ENCODE data around the gene LRRC27. TPM values are rescaled to one million over a fixed set of nuclear protein-coding genes. Genes with fewer than 3 reads are reported as not detected.
A peak's percentile ranks its signal among the peaks of the same experiment; 100 is the strongest.
"Not testable (repeated sequence)": the region's sequence is repeated elsewhere in the genome, so short reads cannot be mapped to it uniquely, and the experiment has no call there.

The LRRC27 gene
- total RNA-seq, 2 experiments from 2014 or later, result 5.4 to 5.8 TPM

DNA sequence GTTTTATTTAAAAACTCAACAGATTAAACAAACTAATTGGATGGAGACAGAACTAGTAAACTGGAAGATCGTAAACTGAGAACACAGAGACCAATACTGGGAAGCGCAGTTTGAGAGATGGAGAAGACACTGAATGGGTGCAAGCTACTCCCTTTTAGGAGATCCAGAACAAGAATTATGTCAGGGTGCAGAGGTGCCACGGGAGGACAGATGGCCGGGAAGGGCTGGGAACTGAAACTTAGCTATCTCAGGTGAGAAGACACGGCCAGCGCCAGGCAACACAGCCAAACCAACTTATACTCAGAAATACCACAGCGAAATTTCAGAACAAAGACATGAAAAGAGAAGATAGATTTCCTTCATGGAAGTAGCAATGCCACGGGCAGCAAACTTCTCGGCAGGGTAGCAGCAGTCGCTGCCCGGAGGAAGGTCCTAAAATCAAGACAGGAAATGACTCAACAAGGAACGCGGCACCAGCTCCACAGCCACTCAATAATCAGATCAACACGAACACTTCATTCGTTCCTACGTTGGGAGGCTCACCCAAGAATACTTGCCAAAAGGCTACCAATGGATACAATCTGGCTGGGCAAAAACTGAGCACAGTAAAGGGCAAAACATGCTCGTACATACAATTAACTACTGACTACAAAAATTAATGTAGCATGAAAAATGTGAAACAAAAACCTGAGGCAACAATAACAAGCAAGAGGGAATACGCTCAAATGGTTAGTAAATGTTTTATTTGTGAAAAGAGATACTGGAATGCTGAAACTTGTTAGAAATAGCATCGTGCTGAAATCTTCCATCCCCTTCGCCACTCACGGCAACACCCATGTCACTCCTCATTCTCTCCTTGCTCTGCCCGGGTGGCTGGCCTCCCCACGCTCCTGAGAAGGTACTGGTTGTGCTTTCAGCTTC, 2.2 kb upstream of the LRRC27 start:
- peak overlapping the region; percentile 84 for H3K4me3 Mint-ChIP-seq
- H3K9me3 Mint-ChIP-seq (ENCODE audit: low read depth), result peaks cover 3% of the 10 kb centered on the region
- CTCF ChIA-PET, result interaction anchor here (0.6 to 2.3 kb wide), 5 partner anchors 15 to 118 kb away, joined by 3 to 7 read pairs (median 3); no protein-coding TSS in a partner anchor
- peaks cover 3% of the 10 kb centered on the region for H3K27me3 Mint-ChIP-seq
- DNase-seq, result peak; percentile 67
- H3K4me1 Mint-ChIP-seq, result peaks cover 50% of the 10 kb centered on the region
- peak overlapping the region; percentile 78 for H3K27ac Mint-ChIP-seq
- ATAC-seq, result peak; percentile 16
- peaks cover 50% of the 10 kb centered on the region for H3K36me3 Mint-ChIP-seq

DNA sequence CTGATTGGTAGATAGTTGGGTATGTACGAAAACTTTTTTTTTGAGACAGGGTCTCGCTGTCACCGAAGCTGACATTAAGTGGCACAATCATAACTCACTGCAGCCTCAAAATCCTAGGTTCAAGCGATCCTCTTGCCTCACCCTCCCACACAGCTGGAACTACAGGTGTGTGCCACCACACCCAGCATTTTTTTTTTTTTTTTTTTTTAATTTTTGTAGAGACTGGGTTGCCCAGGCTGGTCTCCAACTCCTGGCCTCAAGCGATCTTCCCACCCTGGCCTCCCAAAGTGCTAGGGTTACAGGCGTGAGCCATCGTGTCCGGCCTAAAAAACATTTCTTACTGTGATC, 1.5 kb upstream of the LRRC27 start:
- H3K9me3 Mint-ChIP-seq (ENCODE audit: low read depth), result peaks cover 3% of the 10 kb centered on the region
- DNase-seq (no peak), ATAC-seq (no peak)
- peaks cover 47% of the 10 kb centered on the region for H3K36me3 Mint-ChIP-seq
- peak overlapping the region; percentile 84 for H3K4me3 Mint-ChIP-seq
- H3K4me1 Mint-ChIP-seq, result peaks cover 47% of the 10 kb centered on the region
- CTCF ChIA-PET, result interaction anchor here (0.8 to 2.3 kb wide), 4 partner anchors 11 to 117 kb away, joined by 3 to 7 read pairs (median 4); no protein-coding TSS in a partner anchor
- H3K27me3 Mint-ChIP-seq, result peaks cover 3% of the 10 kb centered on the region
- peak overlapping the region; percentile 78 for H3K27ac Mint-ChIP-seq

DNA sequence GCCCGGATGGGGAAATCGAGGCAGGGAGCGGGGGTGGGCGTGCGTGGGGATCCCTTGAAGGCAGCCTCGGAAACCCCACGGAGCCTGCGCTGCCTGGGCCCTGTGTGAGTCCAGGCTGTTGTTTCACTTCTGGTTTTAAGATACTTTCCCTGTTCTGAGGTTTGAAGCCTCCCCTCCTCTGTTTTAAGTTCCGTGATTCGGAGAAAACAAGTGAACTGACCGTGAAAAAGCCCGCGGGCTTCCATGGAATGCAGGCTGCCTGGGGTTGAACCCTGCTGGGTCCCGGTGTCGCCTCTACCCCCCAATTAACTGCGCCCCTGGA, 401 bp downstream of the LRRC27 start:
- H3K27me3 Mint-ChIP-seq, result peaks cover 3% of the 10 kb centered on the region
- H3K36me3 Mint-ChIP-seq, result peaks cover 29% of the 10 kb centered on the region
- H3K4me3 Mint-ChIP-seq, result peak overlapping the region; percentile 84
- H3K4me1 Mint-ChIP-seq, result peaks cover 49% of the 10 kb centered on the region
- DNase-seq, result no peak
- peak; percentile 20 for ATAC-seq
- peak overlapping the region; percentile 62 for H3K27ac Mint-ChIP-seq
- CTCF ChIA-PET, result interaction anchor here (2.3 kb wide), 1 partner anchor 21 kb away, joined by 4 read pairs; no protein-coding TSS in a partner anchor
- H3K9me3 Mint-ChIP-seq (ENCODE audit: low read depth), result no peaks in the 10 kb centered on the region

DNA sequence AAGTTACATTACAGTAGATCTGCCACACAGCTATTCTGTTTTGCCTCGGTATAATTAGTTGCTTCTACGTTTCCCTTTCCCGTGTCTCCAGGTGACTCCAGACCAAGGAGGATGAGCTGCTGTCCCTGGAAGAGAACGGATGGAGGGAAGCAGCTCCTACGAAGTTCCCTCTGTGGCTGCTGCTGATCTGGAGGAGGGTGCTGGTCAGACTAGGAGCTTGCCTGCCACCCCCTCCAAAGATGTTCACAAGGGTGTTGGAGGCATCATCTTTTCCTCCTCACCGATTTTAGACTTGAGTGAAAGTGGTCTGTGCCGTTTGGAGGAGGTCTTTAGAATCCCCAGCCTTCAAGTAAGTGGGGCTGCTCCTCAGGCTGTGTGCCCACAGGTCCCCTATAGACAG, 1.4 kb downstream of the LRRC27 start:
- CTCF ChIA-PET, result no interaction called here
- H3K27ac Mint-ChIP-seq, result no peak overlapping the region

DNA sequence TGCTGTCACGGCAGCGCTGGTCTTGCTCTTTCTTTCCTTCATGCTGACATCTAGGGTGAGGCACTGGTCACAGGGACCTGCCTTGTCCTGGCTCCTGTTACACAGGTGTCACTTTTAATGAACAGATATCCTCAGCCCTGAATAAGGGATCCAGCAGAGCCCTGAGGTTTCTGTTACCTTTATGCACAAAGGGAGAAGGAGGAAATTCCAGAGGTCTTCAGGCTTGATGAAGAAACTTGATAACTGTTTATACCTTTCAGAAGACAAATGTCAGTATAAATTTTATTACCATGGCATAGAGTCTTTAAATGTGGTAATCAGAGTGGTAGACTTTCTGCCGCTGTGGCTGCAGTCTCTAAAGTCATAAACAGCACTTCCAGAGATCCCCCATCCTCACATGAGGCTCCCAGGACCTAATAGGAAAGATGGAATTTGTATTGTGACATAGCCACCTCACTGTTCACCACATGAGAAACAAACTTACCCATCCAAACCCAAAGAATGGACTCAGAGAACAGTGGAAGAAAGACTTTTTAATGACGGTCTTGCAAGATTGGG, 2.7 kb downstream of the LRRC27 start:
- DNase-seq (no peak), ATAC-seq (no peak)
- H3K27me3 Mint-ChIP-seq, result peaks cover 3% of the 10 kb centered on the region
- H3K27ac Mint-ChIP-seq, result no peak overlapping the region
- H3K9me3 Mint-ChIP-seq (ENCODE audit: low read depth), result no peaks in the 10 kb centered on the region
- H3K36me3 Mint-ChIP-seq, result peaks cover 12% of the 10 kb centered on the region
- no peak overlapping the region for H3K4me3 Mint-ChIP-seq
- peaks cover 34% of the 10 kb centered on the region for H3K4me1 Mint-ChIP-seq
- CTCF ChIA-PET, result no interaction called here

More for the DNA sequence above, 1.4 kb downstream of the LRRC27 start:
- peaks cover 3% of the 10 kb centered on the region for H3K27me3 Mint-ChIP-seq
- peaks cover 21% of the 10 kb centered on the region for H3K36me3 Mint-ChIP-seq
- no peaks in the 10 kb centered on the region for H3K9me3 Mint-ChIP-seq (ENCODE audit: low read depth)
- H3K4me1 Mint-ChIP-seq, result peaks cover 45% of the 10 kb centered on the region
- H3K4me3 Mint-ChIP-seq, result peak overlapping the region; percentile 30
- no peak for DNase-seq
- ATAC-seq, result no peak

DNA sequence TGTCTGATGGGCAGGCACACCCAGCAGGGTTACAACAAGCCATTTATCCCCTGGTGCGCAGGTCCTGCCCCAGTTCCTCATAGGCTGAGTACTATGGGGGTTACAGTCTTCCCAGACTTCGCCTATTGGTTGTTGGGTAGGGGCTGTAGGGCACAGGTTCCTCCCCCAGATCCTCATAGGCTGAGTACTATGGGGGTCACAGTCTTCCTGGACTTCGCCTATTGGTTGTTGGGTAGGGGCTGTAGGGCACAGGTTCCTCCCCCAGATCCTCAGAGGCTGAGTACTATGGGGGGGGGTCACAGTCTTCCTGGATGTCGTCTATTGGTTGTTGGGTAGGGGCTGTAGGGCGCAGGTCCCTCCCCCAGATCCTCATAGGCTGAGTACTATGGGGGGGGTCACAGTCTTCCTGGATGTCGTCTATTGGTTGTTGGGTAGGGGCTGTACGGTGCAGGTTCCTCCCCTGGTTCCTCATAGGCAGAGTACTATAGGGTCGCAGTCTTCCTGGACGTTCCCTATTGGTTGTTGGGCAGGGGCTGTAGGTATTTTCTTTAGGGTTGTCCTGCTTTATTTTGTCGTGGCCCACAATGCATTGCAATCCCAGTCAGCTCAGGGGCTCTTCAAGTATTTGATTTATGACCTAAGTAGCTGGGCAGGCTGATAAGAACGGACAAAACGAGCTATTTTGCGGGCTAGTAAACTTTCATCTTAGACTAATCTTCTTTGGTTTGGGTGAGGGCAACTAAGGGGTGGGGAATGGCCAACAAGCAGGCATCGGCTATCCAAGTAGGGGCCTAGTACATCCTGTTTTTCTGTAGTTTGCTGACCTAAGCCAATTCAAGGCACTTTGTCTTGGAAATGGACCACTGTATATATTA, 3.4 kb downstream of the LRRC27 start:
- no peak for DNase-seq
- Mint-ChIP-seq H3K4me1 (peaks cover 27% of the 10 kb centered on the region), H3K27ac (no peak overlapping the region), H3K27me3 (peaks cover 3% of the 10 kb centered on the region), H3K36me3 (peaks cover 5% of the 10 kb centered on the region), H3K4me3 (peak overlapping the region; percentile 4), H3K9me3 (ENCODE audit: low read depth) (no peaks in the 10 kb centered on the region)
- no peak for ATAC-seq
- CTCF ChIA-PET, result interaction anchor here (1.3 to 1.6 kb wide), 2 partner anchors 16 to 18 kb away, joined by 4 to 6 read pairs; no protein-coding TSS in a partner anchor

DNA sequence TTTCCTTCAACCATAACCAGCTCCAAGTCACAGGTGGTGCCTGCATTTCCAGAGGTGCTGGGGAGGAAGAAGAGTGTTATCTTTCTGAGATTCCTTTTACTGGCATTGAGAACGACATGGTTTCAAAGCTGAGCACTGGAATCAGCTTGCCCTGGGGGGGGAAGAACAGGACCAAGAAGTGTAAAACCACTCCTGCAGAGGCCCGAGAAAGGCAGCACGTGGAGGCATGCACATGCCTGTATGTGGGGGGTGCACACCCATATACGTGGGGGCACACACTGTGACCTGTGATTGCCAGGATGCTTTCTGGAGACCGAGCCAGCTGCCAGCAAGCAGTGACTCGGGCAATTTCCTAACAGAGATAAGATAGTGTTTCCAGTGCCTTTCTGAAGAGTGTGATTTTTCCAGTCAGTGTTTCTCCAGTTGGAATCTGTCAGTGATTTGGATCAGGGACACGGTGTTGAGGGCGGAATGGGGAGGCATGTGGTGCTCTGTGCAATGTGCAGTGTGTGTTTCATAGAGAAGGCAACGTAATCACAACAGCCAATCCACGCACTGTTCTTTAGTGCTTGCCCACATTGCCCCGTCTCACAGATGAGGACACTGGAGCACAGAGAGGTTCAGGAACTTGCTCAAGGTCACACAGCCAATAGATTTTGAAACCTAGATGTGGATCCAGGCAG, 4.2 kb downstream of the LRRC27 start:
- Mint-ChIP-seq H3K4me1 (peaks cover 26% of the 10 kb centered on the region), H3K27me3 (peaks cover 3% of the 10 kb centered on the region), H3K4me3 (peak overlapping the region; percentile 27), H3K27ac (peak overlapping the region; percentile 23), H3K9me3 (ENCODE audit: low read depth) (no peaks in the 10 kb centered on the region), H3K36me3 (peaks cover 3% of the 10 kb centered on the region)
- DNase-seq (no peak), ATAC-seq (no peak)
- CTCF ChIA-PET, result interaction anchor here (1.3 to 1.6 kb wide), 2 partner anchors 15 to 17 kb away, joined by 4 to 6 read pairs; no protein-coding TSS in a partner anchor

DNA sequence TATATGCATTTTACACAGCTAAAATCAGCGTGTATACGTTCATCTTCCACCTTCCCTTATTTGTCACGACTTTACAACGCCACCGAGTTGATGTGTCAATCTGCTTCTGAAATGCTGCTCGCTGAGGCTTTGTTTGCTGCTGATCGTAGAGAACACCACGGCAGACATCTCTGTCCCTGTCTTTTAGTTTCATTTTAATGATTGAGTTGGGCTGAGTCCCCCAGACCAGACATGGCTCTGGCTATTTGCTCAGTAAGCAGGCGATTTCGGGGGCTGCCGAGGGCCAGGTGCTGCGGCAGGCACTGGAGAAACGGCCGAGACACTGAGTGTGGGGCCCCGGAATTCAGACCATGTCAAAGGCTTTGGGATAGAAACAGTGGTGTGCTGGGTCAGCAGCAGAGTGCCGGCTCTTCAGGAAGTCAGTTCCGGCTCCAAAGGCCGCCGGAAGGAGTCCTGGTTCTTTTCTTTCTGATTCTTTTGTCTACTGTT, 5.0 kb downstream of the LRRC27 start:
- Mint-ChIP-seq H3K4me3 (peak overlapping the region; percentile 76), H3K27ac (peak overlapping the region; percentile 81), H3K27me3 (peaks cover 3% of the 10 kb centered on the region), H3K36me3 (peaks cover 1% of the 10 kb centered on the region), H3K9me3 (ENCODE audit: low read depth) (no peaks in the 10 kb centered on the region), H3K4me1 (peaks cover 25% of the 10 kb centered on the region)
- CTCF ChIA-PET, result interaction anchor here (1.6 kb wide), 1 partner anchor 17 kb away, joined by 6 read pairs; no protein-coding TSS in a partner anchor
- DNase-seq (peak; percentile 46), ATAC-seq (peak; percentile 23)

DNA sequence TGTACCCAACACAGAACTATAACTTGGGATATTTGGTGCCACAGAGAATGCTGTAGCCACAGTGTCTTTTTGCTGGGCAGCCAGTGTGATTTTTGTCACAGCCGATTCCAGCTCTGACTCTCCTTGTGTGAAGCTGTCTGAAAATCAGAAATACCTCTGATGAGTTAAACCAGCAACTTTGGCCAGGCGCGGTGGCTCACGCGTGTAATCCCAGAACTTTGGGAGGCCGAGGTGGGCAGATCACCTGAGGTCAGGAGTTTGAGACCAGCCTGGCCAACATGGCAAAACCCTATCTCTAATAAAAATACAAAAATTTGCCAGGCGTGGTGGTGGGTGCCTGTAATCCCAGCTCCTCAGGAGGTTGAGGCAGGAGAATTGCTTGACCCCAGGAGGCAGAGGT, 5.9 kb downstream of the LRRC27 start:
- H3K9me3 Mint-ChIP-seq (ENCODE audit: low read depth); H3K27ac Mint-ChIP-seq; H3K36me3 Mint-ChIP-seq; DNase-seq; ATAC-seq; H3K27me3 Mint-ChIP-seq: not testable (repeated sequence)
- CTCF ChIA-PET, result interaction anchor here (1.2 kb wide), 1 partner anchor 15 kb away, joined by 3 read pairs; no protein-coding TSS in a partner anchor
- peaks cover 20% of the 10 kb centered on the region for H3K4me1 Mint-ChIP-seq
- H3K4me3 Mint-ChIP-seq, result peak overlapping the region; percentile 76

DNA sequence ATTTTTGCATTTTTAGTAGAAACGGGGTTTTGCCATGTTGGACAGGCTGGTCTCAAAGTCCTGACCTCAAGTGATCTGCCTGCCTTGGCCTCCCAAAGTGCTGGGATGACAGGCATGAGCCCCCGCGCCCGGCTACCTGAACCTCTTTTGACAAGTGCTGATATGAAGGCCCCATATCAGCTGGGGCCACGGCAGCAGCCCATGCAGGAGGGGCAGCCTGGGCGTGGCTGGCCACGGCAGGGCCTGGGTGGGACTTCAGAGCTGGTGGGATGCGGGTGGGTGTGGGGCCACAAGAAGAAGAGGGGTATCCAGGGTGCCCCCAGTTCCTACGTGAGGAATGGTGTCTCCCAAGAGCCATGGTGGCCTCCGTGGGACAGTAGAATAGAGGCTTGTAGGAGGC, 6.9 kb downstream of the LRRC27 start:
- Mint-ChIP-seq H3K27ac (no peak overlapping the region), H3K9me3 (ENCODE audit: low read depth) (no peaks in the 10 kb centered on the region), H3K4me1 (peaks cover 14% of the 10 kb centered on the region), H3K36me3 (peaks cover 4% of the 10 kb centered on the region), H3K4me3 (no peak overlapping the region), H3K27me3 (peaks cover 2% of the 10 kb centered on the region)
- DNase-seq (no peak), ATAC-seq (no peak)
- CTCF ChIA-PET, result no interaction called here

DNA sequence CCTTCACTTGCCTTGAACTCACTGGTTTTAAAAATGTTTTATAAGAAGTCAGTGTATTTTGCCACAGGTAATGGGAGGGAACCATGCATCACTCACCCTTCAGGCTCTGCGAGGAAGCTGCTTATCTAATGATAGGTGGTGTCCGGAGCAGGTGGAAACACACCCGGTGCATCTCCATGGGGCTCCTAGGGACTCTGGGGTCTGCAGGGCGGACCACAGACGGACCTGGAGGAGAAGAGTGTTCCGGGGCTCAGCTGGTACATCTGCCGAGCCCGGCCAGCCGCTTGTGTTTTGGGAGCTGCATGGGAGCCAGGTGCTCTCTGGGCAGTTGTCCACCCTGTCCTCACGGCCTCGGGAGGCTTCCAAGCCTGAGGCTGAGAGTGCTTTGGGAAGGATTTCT, 7.3 kb downstream of the LRRC27 start:
- CTCF ChIA-PET, result no interaction called here
- Mint-ChIP-seq H3K9me3 (ENCODE audit: low read depth) (no peaks in the 10 kb centered on the region), H3K36me3 (peaks cover 4% of the 10 kb centered on the region)

DNA sequence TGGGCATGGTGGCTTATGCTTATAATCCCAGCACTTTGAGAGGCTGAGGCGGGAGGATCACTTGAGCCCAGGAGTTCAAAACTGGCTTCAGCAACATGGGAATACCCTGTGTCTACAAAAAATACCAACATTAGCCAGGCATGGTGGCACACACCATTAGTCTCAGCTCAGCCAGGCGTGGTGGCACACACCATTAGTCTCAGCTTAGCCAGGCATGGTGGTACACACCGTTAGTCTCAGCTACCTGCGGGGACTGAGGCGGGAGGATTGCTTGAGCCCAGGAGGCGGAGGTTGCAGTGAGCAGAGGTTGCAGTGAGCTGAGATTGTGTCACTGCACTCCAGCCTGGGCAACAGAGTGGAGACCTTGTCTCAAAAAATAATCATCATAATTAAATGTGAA, 9.0 kb downstream of the LRRC27 start:
- Mint-ChIP-seq H3K4me3 (no peak overlapping the region), H3K4me1 (peaks cover 14% of the 10 kb centered on the region), H3K36me3 (peaks cover 4% of the 10 kb centered on the region), H3K27me3 (no peaks in the 10 kb centered on the region), H3K9me3 (ENCODE audit: low read depth) (no peaks in the 10 kb centered on the region), H3K27ac (no peak overlapping the region)
- DNase-seq (no peak), ATAC-seq (no peak)
- CTCF ChIA-PET, result no interaction called here

More for the DNA sequence above, 7.3 kb downstream of the LRRC27 start:
- no peak for ATAC-seq
- peaks cover 14% of the 10 kb centered on the region for H3K4me1 Mint-ChIP-seq
- no peaks in the 10 kb centered on the region for H3K27me3 Mint-ChIP-seq
- no peak overlapping the region for H3K4me3 Mint-ChIP-seq
- no peak for DNase-seq
- no peak overlapping the region for H3K27ac Mint-ChIP-seq
